H1 (cell line): Measurements from ENCODE around the gene CAMK2G. TPM values are rescaled to one million over a fixed set of nuclear protein-coding genes. Genes with fewer than 3 reads are reported as not detected.

Experiments
- CTCF ChIA-PET: fragments of 300-600 bp; sonication (Branson Sonifier 250); formaldehyde crosslinking; loops from one replicate; lab custom pipeline; 2021; ENCODE audit not compliant: partially characterized antibody; lab: Charles Lee
- POLR2A ChIA-PET: fragments of 300-600 bp; sonication (Branson Sonifier 250); formaldehyde crosslinking; loops from one replicate; lab custom pipeline; 2021; ENCODE audit warnings: inconsistent platforms; ENCODE audit not compliant: partially characterized antibody; lab: Charles Lee
- DNase-seq, 2 experiments: peaks; one replicate each; pipeline versions ENCODE4 v3.0.0 to v3.0.0-alpha.2; 2010 to 2022; ENCODE audit warnings: low spot score in 2 of 2, low read depth in 1 of 2, mixed read lengths in 1 of 2
- FAIRE-seq: peaks from 2 replicates; lab custom pipeline; 2011; peaks lifted over from hg19 to GRCh38; lab: Jason Lieb, UNC
- H2AFZ ChIP-seq: 2 replicates; pipeline ENCODE4 v1.8.1; 2012; ENCODE audit warnings: low read length, inconsistent platforms
- H2AK5ac ChIP-seq: 2 replicates; pipeline ENCODE4 v1.6.1; 2013; ENCODE audit warnings: low read depth, low read length
- H2BK120ac ChIP-seq: replicated peaks from 2 replicates; pipeline ENCODE3; 2013; ENCODE audit warnings: low read depth, low read length, inconsistent platforms
- H2BK12ac ChIP-seq: 2 replicates; pipeline ENCODE4 v1.6.1; 2013; ENCODE audit warnings: low read depth, low read length
- H2BK15ac ChIP-seq: 2 replicates; pipeline ENCODE4 v1.6.1; 2013; ENCODE audit warnings: low read length
- H2BK20ac ChIP-seq: 2 replicates; pipeline ENCODE4 v1.6.1; 2013; ENCODE audit warnings: low read length
- H2BK5ac ChIP-seq: 2 replicates; pipeline ENCODE4 v1.6.1; 2013; ENCODE audit warnings: low read depth, low read length
- H3K14ac ChIP-seq: 2 replicates; pipeline ENCODE4 v1.6.1; 2013; ENCODE audit warnings: inconsistent platforms; ENCODE audit not compliant: insufficient read length
- H3K18ac ChIP-seq: 2 replicates; pipeline ENCODE4 v1.6.1; 2013; ENCODE audit warnings: low read length; ENCODE audit errors: extremely low read depth
- H3K23ac ChIP-seq: 2 replicates; pipeline ENCODE4 v1.6.1; 2013; ENCODE audit warnings: inconsistent platforms; ENCODE audit not compliant: insufficient read length
- H3K23me2 ChIP-seq: 2 replicates; pipeline ENCODE4 v1.6.1; 2013; ENCODE audit warnings: low read depth, low read length
- H3K27ac ChIP-seq: 2 replicates; pipeline ENCODE4 v1.6.1; 2011; ENCODE audit warnings: low read depth, low read length, inconsistent platforms
- H3K27me3 ChIP-seq, 4 experiments: replicated peaks in 1 of 4; 1 replicate in 1 of 4; 2 replicates in 3 of 4; pipeline versions ENCODE4 v1.6.1 to v1.8.1; 2011 to 2013; ENCODE audit warnings: low read length in 3 of 4, mild to moderate bottlenecking in 3 of 4, inconsistent platforms in 2 of 4, mixed read lengths in 2 of 4, moderate library complexity in 1 of 4; ENCODE audit not compliant: control insufficient read depth in 3 of 4, insufficient read depth in 3 of 4; ENCODE audit errors: extremely low read depth in 1 of 4
- H3K36me3 ChIP-seq, 4 experiments: 2 replicates each; pipeline versions ENCODE4 v1.6.1 to v1.8.1; 2011 to 2013; ENCODE audit warnings: mild to moderate bottlenecking in 4 of 4, low read length in 3 of 4, moderate library complexity in 2 of 4, control low read depth in 1 of 4, inconsistent platforms in 1 of 4; ENCODE audit not compliant: insufficient read depth in 4 of 4, control insufficient read depth in 2 of 4
- H3K4ac ChIP-seq: replicated peaks from 2 replicates; pipeline ENCODE3; 2013; ENCODE audit warnings: low read length, low read depth, mixed read lengths, inconsistent platforms; ENCODE audit not compliant: insufficient read length
- H3K4me1 ChIP-seq, 4 experiments: replicated peaks in 1 of 4; 1 replicate in 1 of 4; 2 replicates in 3 of 4; pipeline versions ENCODE4 v1.6.1 to v1.8.1; 2011 to 2013; ENCODE audit warnings: low read length in 3 of 4, inconsistent platforms in 2 of 4, mixed read lengths in 1 of 4; ENCODE audit not compliant: insufficient read depth in 4 of 4, control insufficient read depth in 3 of 4
- H3K4me2 ChIP-seq, 2 experiments: 2 replicates each; pipeline versions ENCODE4 v1.6.1 to v1.8.1; 2011 to 2013; ENCODE audit warnings: low read depth in 2 of 2, low read length in 2 of 2, control low read depth in 1 of 2, inconsistent platforms in 1 of 2, mild to moderate bottlenecking in 1 of 2; ENCODE audit not compliant: insufficient read depth in 1 of 2
- H3K4me3 ChIP-seq, 4 experiments: fragments of 200-600, 300-600 bp in 1 of 4; sonication (generic), shearing (Covaris generic), sonication (Bioruptor Twin) in 1 of 4; 2 replicates each; pipeline versions ENCODE4 v1.5.1 to v1.8.1; 2011 to 2016; ENCODE audit warnings: low read length in 4 of 4, low read depth in 3 of 4, control low read depth in 2 of 4, inconsistent platforms in 2 of 4, mild to moderate bottlenecking in 2 of 4, mixed read lengths in 1 of 4, moderate library complexity in 1 of 4; ENCODE audit not compliant: insufficient read depth in 2 of 4; ENCODE audit errors: extremely low read depth in 1 of 4
- H3K56ac ChIP-seq: replicated peaks from 2 replicates; pipeline ENCODE3; 2013; ENCODE audit warnings: low read depth, mild to moderate bottlenecking, mixed read lengths, low read length, inconsistent platforms; ENCODE audit not compliant: insufficient read length
- H3K79me1 ChIP-seq: 2 replicates; pipeline ENCODE4 v1.6.1; 2013; ENCODE audit warnings: low read depth, low read length, control low read depth
- H3K79me2 ChIP-seq, 2 experiments: 2 replicates each; pipeline versions ENCODE4 v1.6.1 to v1.8.1; 2012 to 2013; ENCODE audit warnings: low read length in 2 of 2, mild to moderate bottlenecking in 2 of 2, inconsistent platforms in 1 of 2; ENCODE audit not compliant: insufficient read depth in 2 of 2, control insufficient read depth in 1 of 2
- H3K9ac ChIP-seq, 4 experiments: replicated peaks in 1 of 4; 1 replicate in 1 of 4; 2 replicates in 3 of 4; pipeline versions ENCODE4 v1.6.1 to v1.8.1; 2011 to 2013; ENCODE audit warnings: low read depth in 3 of 4, low read length in 3 of 4, control low read depth in 2 of 4, mild to moderate bottlenecking in 2 of 4, moderate library complexity in 2 of 4, inconsistent platforms in 1 of 4; ENCODE audit errors: extremely low read depth in 1 of 4
- H3K9me3 ChIP-seq, 2 experiments: 2 replicates each; pipeline versions ENCODE4 v1.6.1 to v1.8.1; 2012 to 2013; ENCODE audit warnings: mild to moderate bottlenecking in 2 of 2, moderate library complexity in 2 of 2, control low read depth in 1 of 2, inconsistent platforms in 1 of 2, low read depth in 1 of 2, low read length in 1 of 2, mixed read lengths in 1 of 2; ENCODE audit not compliant: insufficient read depth in 2 of 2
- H4K20me1 ChIP-seq, 2 experiments: replicated peaks in 1 of 2; 2 replicates each; pipeline versions ENCODE3 to v1.8.1; 2011 to 2013; ENCODE audit warnings: inconsistent platforms in 2 of 2, low read length in 2 of 2, mild to moderate bottlenecking in 1 of 2; ENCODE audit not compliant: insufficient read depth in 2 of 2, control insufficient read depth in 1 of 2
- H4K5ac ChIP-seq: 2 replicates; pipeline ENCODE4 v1.6.1; 2013; ENCODE audit warnings: low read length, low read depth, mixed read lengths, inconsistent platforms; ENCODE audit not compliant: insufficient read length
- H4K8ac ChIP-seq: 2 replicates; pipeline ENCODE4 v1.8.0; 2013; ENCODE audit warnings: mild to moderate bottlenecking, moderate library complexity, low read length, inconsistent platforms; ENCODE audit not compliant: insufficient read depth; ENCODE audit errors: extremely low read depth
- H4K91ac ChIP-seq: replicated peaks from 2 replicates; pipeline ENCODE3; 2013; ENCODE audit warnings: low read length, mixed read lengths, inconsistent platforms; ENCODE audit not compliant: insufficient read length
- BACH1 ChIP-seq: IDR thresholded peaks from 2 replicates; pipeline ENCODE4 v1.6.1; 2012; ENCODE audit warnings: low read length, improper control_type of control experiment
- BCL11A ChIP-seq, 2 experiments: IDR thresholded peaks; one replicate each; pipeline ENCODE4 v1.6.1; 2011; ENCODE audit warnings: low read depth in 2 of 2, low read length in 2 of 2, mild to moderate bottlenecking in 2 of 2
- CEBPB ChIP-seq: IDR thresholded peaks from 2 replicates; pipeline ENCODE4 v1.6.1; 2012; ENCODE audit warnings: low read depth, low read length
- CREB1 ChIP-seq: IDR thresholded peaks from 2 replicates; pipeline ENCODE4 v1.6.1; 2012; ENCODE audit warnings: inconsistent platforms
- GABPA ChIP-seq: IDR thresholded peaks from 2 replicates; pipeline ENCODE4 v1.6.1; 2011; ENCODE audit warnings: mild to moderate bottlenecking, low read length, moderate library complexity, borderline replicate concordance; ENCODE audit not compliant: insufficient read depth
- GTF2F1 ChIP-seq: IDR thresholded peaks from 2 replicates; pipeline ENCODE4 v1.6.1; 2012; ENCODE audit warnings: low read depth, low read length, improper control_type of control experiment, borderline replicate concordance
- MAFK ChIP-seq: IDR thresholded peaks from 2 replicates; pipeline ENCODE4 v1.6.1; 2012; ENCODE audit warnings: low read depth, mild to moderate bottlenecking, improper control_type of control experiment, low read length
- SAP30 ChIP-seq: fragments of 300-600 bp; sonication (generic); IDR thresholded peaks from 2 replicates; pipeline ENCODE4 v1.7.1; 2012; ENCODE audit warnings: low read length, moderate library complexity, mild to moderate bottlenecking, inconsistent platforms; ENCODE audit not compliant: insufficient read depth, insufficient replicate concordance
- SIX5 ChIP-seq: IDR thresholded peaks from 2 replicates; pipeline ENCODE4 v1.6.1; 2011; ENCODE audit warnings: mild to moderate bottlenecking, low read depth, low read length
- SP2 ChIP-seq: IDR thresholded peaks from 2 replicates; pipeline ENCODE4 v1.6.1; 2012; ENCODE audit warnings: mild to moderate bottlenecking, low read length, inconsistent platforms
- SP4 ChIP-seq: IDR thresholded peaks from 2 replicates; pipeline ENCODE4 v1.6.1; 2012; ENCODE audit warnings: low read length, inconsistent platforms
- WGBS, 2 experiments: shearing (Covaris generic) in 1 of 2; methylation state at CpG; one replicate each; pipeline versions ENCODE4 v1.1.6 to v1.1.7; 2013 to 2015; ENCODE audit warnings: low lambda C conversion rate in 2 of 2, mixed read lengths in 2 of 2, inconsistent platforms in 1 of 2, low coverage in 1 of 2, missing lambda C conversion rate in 1 of 2; ENCODE audit not compliant: insufficient replicate concordance in 2 of 2, insufficient coverage in 1 of 2, insufficient read length in 1 of 2; ENCODE audit errors: extremely low coverage in 1 of 2, missing lambda C conversion rate in 1 of 2; 5-methylcytosine and 5-hydroxymethylcytosine counted together
- polyA plus RNA-seq, 7 experiments: library from polyadenylated mRNA; depleted of rRNA in 3 of 7; stranded (reverse) in 5 of 7; unstranded in 2 of 7; fragments of >200 nt in 5 of 7; fragments of 200-250 nt in 2 of 7; gene quantifications; 1 replicate in 5 of 7; 2 replicates in 1 of 7; 4 replicates in 1 of 7; pipeline versions ENCODE4 v1.2.1 to v1.2.3, GENCODE V29; 2011 to 2013; ENCODE audit warnings: missing spikeins in 2 of 7, mixed read lengths in 2 of 7
- total RNA-seq: library from RNA; stranded (reverse); fragmentation: NEBNext Ultra II Directional; extraction: Animal tissue kit (Norgen Biotek cat#: 25700); gene quantifications from 2 replicates; pipeline ENCODE4 v1.2.1, GENCODE V29; 2021
- TF ChIP-seq, protein P1 (sequence below): IDR thresholded peaks from 2 replicates; pipeline ENCODE4 v1.6.1; 2012; ENCODE audit warnings: low read length, inconsistent platforms
- TF ChIP-seq, protein P2 (sequence below): IDR thresholded peaks from 2 replicates; pipeline ENCODE4 v1.6.1; 2011; ENCODE audit warnings: low read depth, mild to moderate bottlenecking, low read length; ENCODE audit not compliant: insufficient read depth

Gene CAMK2G
- total and polyA plus RNA-seq, 2 of the 8 experiments (the other 6 are each of a cell fraction or from before 2014, with no cell fraction given), result 28.9 to 31.7 TPM

DNA sequence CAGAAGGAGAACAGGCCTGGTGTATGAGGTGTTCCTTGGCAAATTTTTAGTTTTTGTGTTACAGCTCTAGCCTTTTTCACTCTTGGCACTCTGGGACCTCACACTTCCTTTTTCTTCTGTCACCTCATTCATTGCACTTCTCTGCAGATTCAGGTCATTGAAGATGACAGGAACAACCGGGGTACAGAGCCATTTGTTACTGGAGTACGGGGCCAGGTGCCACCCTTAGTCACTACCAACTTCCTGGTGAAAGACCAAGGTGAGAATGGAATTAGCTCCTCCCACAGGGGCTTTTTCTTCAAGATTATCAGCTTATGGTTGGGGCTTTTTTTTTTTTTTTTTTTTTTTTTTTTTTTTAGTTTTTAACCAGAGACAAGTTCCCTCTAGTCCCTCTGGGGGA, 111.0 kb downstream of the CAMK2G start:
- H3K23ac ChIP-seq, result no peak overlapping the region
- no peaks in the 10 kb centered on the region; the same call in 1 of the 2 replicates for H3K23me2 ChIP-seq
- peaks cover 19 to 64% (median 44%) of the 10 kb centered on the region in 4 experiments for H3K36me3 ChIP-seq
- 100% methylated on average over 2 of the region's 2 CpGs; no CpG with 5 or more reads in 1 of the 2 experiments for WGBS, 2 experiments
- H3K4me2 ChIP-seq, result no peak overlapping the region
- ChIA-PET POLR2A (interaction anchor here (1.5 to 2.3 kb wide), 3 partner anchors 16 to 22 kb away, joined by 3 to 6 read pairs (median 4); no protein-coding TSS in a partner anchor), CTCF (interaction anchor here (0.6 to 2.2 kb wide), 6 partner anchors 14 to 337 kb away, joined by 3 to 6 read pairs (median 4); no protein-coding TSS in a partner anchor)
- H3K27me3 ChIP-seq, result no peaks in the 10 kb centered on the region
- no peak overlapping the region for H2BK20ac ChIP-seq
- TF ChIP-seq GTF2F1 (no peak), BACH1 (no peak), CEBPB (no peak), BCL11A (IDR thresholded peaks at IDR 0.05; ENCODE audit: low read depth in 2 of 2, low read length in 2 of 2) (no peak), MAFK (no peak), SP4 (no peak), GABPA (no peak), SAP30 (no peak), SIX5 (no peak), SP2 (no peak), CREB1 (no peak)
- TF ChIP-seq, protein P1, sequence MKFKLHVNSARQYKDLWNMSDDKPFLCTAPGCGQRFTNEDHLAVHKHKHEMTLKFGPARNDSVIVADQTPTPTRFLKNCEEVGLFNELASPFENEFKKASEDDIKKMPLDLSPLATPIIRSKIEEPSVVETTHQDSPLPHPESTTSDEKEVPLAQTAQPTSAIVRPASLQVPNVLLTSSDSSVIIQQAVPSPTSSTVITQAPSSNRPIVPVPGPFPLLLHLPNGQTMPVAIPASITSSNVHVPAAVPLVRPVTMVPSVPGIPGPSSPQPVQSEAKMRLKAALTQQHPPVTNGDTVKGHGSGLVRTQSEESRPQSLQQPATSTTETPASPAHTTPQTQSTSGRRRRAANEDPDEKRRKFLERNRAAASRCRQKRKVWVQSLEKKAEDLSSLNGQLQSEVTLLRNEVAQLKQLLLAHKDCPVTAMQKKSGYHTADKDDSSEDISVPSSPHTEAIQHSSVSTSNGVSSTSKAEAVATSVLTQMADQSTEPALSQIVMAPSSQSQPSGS, result no peak
- TF ChIP-seq, protein P2, sequence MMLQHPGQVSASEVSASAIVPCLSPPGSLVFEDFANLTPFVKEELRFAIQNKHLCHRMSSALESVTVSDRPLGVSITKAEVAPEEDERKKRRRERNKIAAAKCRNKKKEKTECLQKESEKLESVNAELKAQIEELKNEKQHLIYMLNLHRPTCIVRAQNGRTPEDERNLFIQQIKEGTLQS, result no peak
- no peaks in the 10 kb centered on the region for H4K20me1 ChIP-seq
- no peak overlapping the region for H2BK15ac ChIP-seq
- no peak overlapping the region for H4K8ac ChIP-seq
- no peak overlapping the region for H4K91ac ChIP-seq
- FAIRE-seq (no peak), DNase-seq (no peak)
- no peak overlapping the region for H3K14ac ChIP-seq
- no peak overlapping the region for H3K56ac ChIP-seq
- H2BK12ac ChIP-seq, result no peak overlapping the region
- H4K5ac ChIP-seq, result no peak overlapping the region
- H2BK5ac ChIP-seq, result no peak overlapping the region
- H2AK5ac ChIP-seq, result no peak overlapping the region
- no peak overlapping the region for H3K4ac ChIP-seq
- H2BK120ac ChIP-seq, result no peak overlapping the region
- H3K27ac ChIP-seq, result no peak overlapping the region
- H3K4me1 ChIP-seq, result no peaks in the 10 kb centered on the region
- no peak overlapping the region for H3K4me3 ChIP-seq
- no peak overlapping the region for H2AFZ ChIP-seq
- H3K79me2 ChIP-seq, result no peaks in the 10 kb centered on the region
- no peak overlapping the region for H3K18ac ChIP-seq
- 0 out of 2 replicates have a peak, but pooled peaks cover 2% of the 10 kb centered on the region for H3K79me1 ChIP-seq
- H3K9me3 ChIP-seq, result no peaks in the 10 kb centered on the region
- H3K9ac ChIP-seq, result no peak overlapping the region
